ENCODE data around the gene AIMP1.
"Not testable (repeated sequence)": the region's sequence is repeated elsewhere in the genome, so short reads cannot be mapped to it uniquely, and the experiment has no call there.

The AIMP1 gene

GRCh38 chr4:106355193-106355592 is 38.8 kb downstream of the AIMP1 start:
- no peak for DNase-seq

GRCh38 chr4:106358899-106359298 is 42.5 kb downstream of the AIMP1 start:
- no peak for DNase-seq

- DNase-seq = no peak
These were observed 45.9 kb downstream of the AIMP1 start for GRCh38 chr4:106362086-106362825.

GRCh38 chr4:106364282-106364681 is 47.9 kb downstream of the AIMP1 start:
- DNase-seq = no peak

GRCh38 chr4:106365613-106366012 is 49.3 kb downstream of the AIMP1 start:
- no peak for DNase-seq

GRCh38 chr4:106366026-106366425 is 49.7 kb downstream of the AIMP1 start:
- no peak for DNase-seq

GRCh38 chr4:106367072-106367471 is 50.7 kb downstream of the AIMP1 start:
- DNase-seq = no peak

- no peak for DNase-seq
These were observed 52.3 kb downstream of the AIMP1 start, which contains the start of gene GIMD1 for GRCh38 chr4:106368678-106369077. Gene GIMD1 (minus strand): TSS chr4:106368778. CDS start chr4:106367435, 1,343 bp downstream.

- peak; percentile 18 for DNase-seq
These were observed 53.2 kb downstream of the AIMP1 start for GRCh38 chr4:106369456-106370060.

GRCh38 chr4:106370214-106370613 is 53.9 kb downstream of the AIMP1 start:
- DNase-seq = no peak

GRCh38 chr4:106371161-106371560 is 54.8 kb downstream of the AIMP1 start:
- DNase-seq = no peak

GRCh38 chr4:106373026-106373425 is 56.7 kb downstream of the AIMP1 start:
- DNase-seq = no peak

- DNase-seq = no peak
These were observed 63.8 kb downstream of the AIMP1 start for GRCh38 chr4:106380179-106380578.

- no peak for DNase-seq
These were observed 68.5 kb downstream of the AIMP1 start for GRCh38 chr4:106384878-106385277.

- no peak for DNase-seq
These were observed 69.6 kb downstream of the AIMP1 start for GRCh38 chr4:106385853-106386393.

GRCh38 chr4:106395582-106395981 is 79.2 kb downstream of the AIMP1 start:
- DNase-seq = no peak

- DNase-seq = not testable (repeated sequence)
These were observed 82.5 kb downstream of the AIMP1 start for GRCh38 chr4:106398898-106399297.
